IMR-90 (cell line): ENCODE measurements around the gene ARMH2. TPM values are rescaled to one million over a fixed set of nuclear protein-coding genes. Genes with fewer than 3 reads are reported as not detected.

Experiments
- ATAC-seq: fragments of 200-7000 bp; cut with Tn5 transposase; 2 replicates; pipeline ENCODE4 v1.9.1; 2020; ENCODE audit warnings: low read depth, mild to moderate bottlenecking, moderate library complexity
- BruUV-seq: library from RNA; stranded (reverse); fragments of 400-500 nt; replicated peaks from 2 replicates; lab custom pipeline; 2021; lab: Mats Ljungman, UMichigan
- CTCF ChIA-PET: fragments of 300-600 bp; formaldehyde crosslinking; extraction: SDS; loops from one replicate; lab custom pipeline; 2021; ENCODE audit warnings: antibody characterized with exemption; lab: Yijun Ruan, JAX
- POLR2A ChIA-PET: fragments of 300-600 bp; sonication (Branson Sonifier 250); formaldehyde crosslinking; loops from one replicate; lab custom pipeline; 2022; ENCODE audit warnings: antibody characterized with exemption; ENCODE audit not compliant: unreplicated experiment; lab: Charles Lee
- DNase-seq: peaks from one replicate; pipeline ENCODE4 v3.0.0; 2013
- H2AFZ ChIP-seq: replicated peaks from 2 replicates; pipeline ENCODE3; 2013; ENCODE audit warnings: low read length, mild to moderate bottlenecking; ENCODE audit not compliant: poor library complexity
- H2AK5ac ChIP-seq: 2 replicates; pipeline ENCODE4 v1.6.1; 2013; ENCODE audit warnings: low read depth, low read length, inconsistent platforms
- H2AK9ac ChIP-seq: replicated peaks from 2 replicates; pipeline ENCODE3; 2013; ENCODE audit warnings: mild to moderate bottlenecking, low read depth, low read length, moderate library complexity; ENCODE audit not compliant: poor library complexity
- H2BK120ac ChIP-seq: 2 replicates; pipeline ENCODE4 v1.6.1; 2013; ENCODE audit warnings: low read depth, low read length, inconsistent platforms
- H2BK15ac ChIP-seq: 3 replicates; pipeline ENCODE4 v1.6.1; 2013; ENCODE audit warnings: low read depth, low read length, inconsistent platforms
- H2BK20ac ChIP-seq: 2 replicates; pipeline ENCODE4 v1.6.1; 2013; ENCODE audit warnings: low read depth, mild to moderate bottlenecking, inconsistent platforms, low read length, moderate library complexity
- H2BK5ac ChIP-seq: 2 replicates; pipeline ENCODE4 v1.6.1; 2013; ENCODE audit warnings: mild to moderate bottlenecking, low read depth, low read length, inconsistent platforms; ENCODE audit not compliant: poor library complexity, severe bottlenecking
- H3K14ac ChIP-seq: replicated peaks from 2 replicates; pipeline ENCODE4 v1.6.1; 2013; ENCODE audit warnings: low read depth, low read length, inconsistent platforms
- H3K18ac ChIP-seq: 2 replicates; pipeline ENCODE4 v1.6.1; 2013; ENCODE audit warnings: low read depth, low read length, control low read depth
- H3K23ac ChIP-seq: 2 replicates; pipeline ENCODE4 v1.6.1; 2013; ENCODE audit warnings: low read depth, low read length, inconsistent platforms
- H3K27ac ChIP-seq: 2 replicates; pipeline ENCODE4 v1.5.1; 2013; ENCODE audit warnings: mild to moderate bottlenecking, control low read depth, low read length; ENCODE audit not compliant: insufficient read depth
- H3K27me3 ChIP-seq: 2 replicates; pipeline ENCODE4 v1.6.1; 2013; ENCODE audit warnings: low read length; ENCODE audit not compliant: control insufficient read depth, insufficient read depth
- H3K36me3 ChIP-seq: 2 replicates; pipeline ENCODE4 v1.6.1; 2013; ENCODE audit warnings: low read length, mixed read lengths; ENCODE audit not compliant: control insufficient read depth, insufficient read depth
- H3K4ac ChIP-seq: 2 replicates; pipeline ENCODE4 v1.6.1; 2013; ENCODE audit warnings: low read depth, low read length, inconsistent platforms
- H3K4me1 ChIP-seq: 2 replicates; pipeline ENCODE4 v1.6.1; 2013; ENCODE audit warnings: low read length, mixed read lengths; ENCODE audit not compliant: control insufficient read depth, insufficient read depth
- H3K4me2 ChIP-seq: 2 replicates; pipeline ENCODE4 v1.6.1; 2013; ENCODE audit warnings: low read depth, mild to moderate bottlenecking, control low read depth, low read length, moderate library complexity
- H3K4me3 ChIP-seq: 2 replicates; pipeline ENCODE4 v1.5.1; 2013; ENCODE audit warnings: low read depth, mild to moderate bottlenecking, control low read depth, low read length, moderate library complexity; ENCODE audit not compliant: insufficient read depth
- H3K56ac ChIP-seq: 2 replicates; pipeline ENCODE4 v1.6.1; 2013; ENCODE audit warnings: low read length, inconsistent platforms; ENCODE audit not compliant: insufficient read depth; ENCODE audit errors: extremely low read depth
- H3K79me1 ChIP-seq, 2 experiments: 2 replicates each; pipeline ENCODE4 v1.6.1; 2013; ENCODE audit warnings: low read length in 2 of 2, inconsistent platforms in 1 of 2, low read depth in 1 of 2
- H3K9ac ChIP-seq: 2 replicates; pipeline ENCODE4 v1.6.1; 2013; ENCODE audit warnings: low read depth, low read length, control low read depth
- H3K9me1 ChIP-seq: 2 replicates; pipeline ENCODE4 v1.6.1; 2013; ENCODE audit warnings: low read length, inconsistent platforms; ENCODE audit not compliant: insufficient read depth
- H3K9me3 ChIP-seq: 2 replicates; pipeline ENCODE4 v1.6.1; 2013; ENCODE audit warnings: low read length; ENCODE audit not compliant: control insufficient read depth, insufficient read depth
- H4K20me1 ChIP-seq: 2 replicates; pipeline ENCODE4 v1.6.1; 2013; ENCODE audit warnings: low read length, inconsistent platforms; ENCODE audit not compliant: insufficient read depth
- H4K5ac ChIP-seq: 2 replicates; pipeline ENCODE4 v1.6.1; 2013; ENCODE audit warnings: mild to moderate bottlenecking, low read depth, low read length, control low read depth
- H4K8ac ChIP-seq, 2 experiments: 2 replicates each; pipeline ENCODE4 v1.6.1; 2013; ENCODE audit warnings: low read depth in 2 of 2, low read length in 2 of 2, control low read depth in 1 of 2, inconsistent platforms in 1 of 2
- H4K91ac ChIP-seq: 2 replicates; pipeline ENCODE4 v1.6.1; 2013; ENCODE audit warnings: low read depth, low read length, inconsistent platforms; ENCODE audit not compliant: insufficient read depth
- CHD1 ChIP-seq: IDR thresholded peaks from 2 replicates; pipeline ENCODE4 v1.6.1; 2012; ENCODE audit warnings: low read depth, low read length, improper control_type of control experiment
- ELK1 ChIP-seq: fragments of 150-350 bp; IDR thresholded peaks from 2 replicates; pipeline ENCODE4 v1.6.1; 2016; ENCODE audit warnings: low read depth, mild to moderate bottlenecking, low read length, moderate library complexity, borderline replicate concordance
- SMC3 ChIP-seq: fragments of 150-350 bp; IDR thresholded peaks from 2 replicates; pipeline ENCODE4 v1.6.1; 2016; ENCODE audit warnings: low read depth, mild to moderate bottlenecking, antibody characterized with exemption, low read length, moderate library complexity
- WGBS, 2 experiments: methylation state at CpG; one replicate each; pipeline versions ENCODE4 v1.1.5 to v1.1.7; 2013; ENCODE audit warnings: missing lambda C conversion rate in 2 of 2; ENCODE audit not compliant: insufficient read length in 1 of 2; ENCODE audit errors: extremely low coverage in 2 of 2; 5-methylcytosine and 5-hydroxymethylcytosine counted together
- dilution Hi-C: fragments of 300-500 bp; cut with HindIII; formaldehyde crosslinking; loops from one replicate; pipeline ENCODE4 v1.14.3; 2018; ENCODE audit warnings: low sequenced_read_pairs; ENCODE audit not compliant: unreplicated experiment
- in situ Hi-C: fragments of 300-500 bp; cut with MboI; formaldehyde crosslinking; loops from 3 replicates; pipeline ENCODE4 v1.14.3; 2019; ENCODE audit warnings: low sequenced_read_pairs, inconsistent platforms, mixed read lengths
- intact Hi-C: fragments of 100-400 bp; cut with micrococcal nuclease; formaldehyde crosslinking; loops from 2 replicates; pipeline ENCODE4 v1.10.0; 2022
- polyA plus RNA-seq, 3 experiments: library from polyadenylated mRNA; depleted of rRNA; stranded (reverse); fragments of >200 nt; gene quantifications; 2 replicates each; pipeline ENCODE4 v1.2.3, GENCODE V29; 2012; ENCODE audit warnings: low replicate concordance in 1 of 3
- total RNA-seq: library from RNA; depleted of rRNA; stranded (reverse); fragments of >200 nt; gene quantifications from 2 replicates; pipeline ENCODE4 v1.2.3, GENCODE V29; 2012

Gene ARMH2
- total and polyA plus RNA-seq, 2 of the 4 experiments (the other 2 are of a cell fraction) = not detected

- Histone ChIP-seq H4K5ac (0 out of 2 replicates have a peak overlapping the region, but pooled peaks have one; percentile 28), H3K56ac (no peak overlapping the region), H4K20me1 (no peaks in the 10 kb centered on the region), H3K23ac (no peak overlapping the region), H3K4ac (no peak overlapping the region), H3K4me3 (no peak overlapping the region), H3K9ac (no peak overlapping the region), H3K18ac (no peak overlapping the region), H2BK15ac (no peak overlapping the region), H3K79me1 (no peaks in the 10 kb centered on the region), H3K4me2 (no peak overlapping the region), H2BK20ac (no peak overlapping the region), H3K36me3 (no peaks in the 10 kb centered on the region), H3K14ac (no peak overlapping the region), H4K8ac (no peak overlapping the region), H3K9me1 (no peaks in the 10 kb centered on the region; the same call in 1 of the 2 replicates), H3K9me3 (no peaks in the 10 kb centered on the region), H2BK120ac (no peak overlapping the region; the same call in 1 of the 2 replicates), H4K91ac (no peak overlapping the region), H3K27me3 (no peaks in the 10 kb centered on the region), H3K4me1 (no peaks in the 10 kb centered on the region; the same call in 1 of the 2 replicates), H3K27ac (no peak overlapping the region), H2AFZ (peak overlapping the region; percentile 28), H2AK9ac (no peak overlapping the region), H2AK5ac (no peak overlapping the region), H2BK5ac (no peak overlapping the region)
- no peak for TF ChIP-seq SMC3
- TF ChIP-seq CHD1 = no peak
- no peak for TF ChIP-seq ELK1
- POLR2A ChIA-PET = no interaction called here
- CTCF ChIA-PET = interaction anchor here (1.3 kb wide), 1 partner anchor 180 kb away, joined by 3 read pairs; no protein-coding TSS in a partner anchor
- 20% methylated on average over 1 of the region's 3 CpGs; no CpG with 5 or more reads in 1 of the 2 experiments for WGBS, 2 experiments
- DNase-seq = no peak
- intact Hi-C loops = loop anchor here (10.0 kb wide), 1 partner anchor 479 kb away; no protein-coding TSS in a partner anchor
- BruUV-seq = no TSS peak
- no peak for ATAC-seq
- dilution Hi-C loops = no loop called here
- in situ Hi-C loops = loop anchor here (5.0 kb wide), 1 partner anchor 181 kb away; no protein-coding TSS in a partner anchor
Observed at GRCh38 chr6:24763578-24763977, 35.1 kb downstream of the ARMH2 start.
